NCI-H345 treated with DMSO at 0.1 percent for 48 hours (cell line): ENCODE data around the gene FAM3C.

ENCODE experiments used
- DNase-seq: peaks from one replicate; lab custom pipeline; 2025; ENCODE audit not compliant: unreplicated experiment; lab: John Stamatoyannopoulos, UW

Gene FAM3C

DNA sequence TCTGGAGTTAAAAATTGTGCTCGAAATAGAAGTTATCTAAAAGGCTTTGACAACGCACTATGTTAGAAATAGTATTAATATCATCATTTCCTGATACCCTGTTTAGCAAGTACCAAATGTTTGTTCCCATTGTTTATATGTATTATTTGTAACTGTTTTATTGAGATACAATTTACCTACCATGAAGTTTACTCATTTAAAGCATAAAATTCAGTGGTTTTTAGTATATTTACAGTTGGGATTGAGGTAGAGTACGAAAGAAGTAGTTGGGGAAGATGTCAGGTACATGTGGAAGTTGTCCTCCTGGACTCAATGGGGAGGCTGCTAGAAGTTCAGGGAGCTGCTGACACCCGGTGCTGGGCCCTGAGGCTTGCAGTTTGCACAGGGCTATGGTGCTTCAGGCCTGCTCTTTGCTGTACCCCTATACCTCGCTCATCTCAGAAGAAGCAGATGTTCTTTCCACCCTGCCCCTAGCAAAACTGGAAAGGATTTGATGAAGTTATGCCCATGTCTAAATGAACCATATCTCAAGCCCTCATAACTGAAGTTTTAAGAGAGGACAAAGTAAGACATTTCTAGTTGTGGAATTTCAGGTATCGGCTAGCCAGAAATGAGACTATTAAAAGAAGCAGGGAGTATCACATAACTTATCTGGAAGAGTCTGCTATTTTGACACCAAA, 92.5 kb downstream of the FAM3C start:
- no peak for DNase-seq

DNA sequence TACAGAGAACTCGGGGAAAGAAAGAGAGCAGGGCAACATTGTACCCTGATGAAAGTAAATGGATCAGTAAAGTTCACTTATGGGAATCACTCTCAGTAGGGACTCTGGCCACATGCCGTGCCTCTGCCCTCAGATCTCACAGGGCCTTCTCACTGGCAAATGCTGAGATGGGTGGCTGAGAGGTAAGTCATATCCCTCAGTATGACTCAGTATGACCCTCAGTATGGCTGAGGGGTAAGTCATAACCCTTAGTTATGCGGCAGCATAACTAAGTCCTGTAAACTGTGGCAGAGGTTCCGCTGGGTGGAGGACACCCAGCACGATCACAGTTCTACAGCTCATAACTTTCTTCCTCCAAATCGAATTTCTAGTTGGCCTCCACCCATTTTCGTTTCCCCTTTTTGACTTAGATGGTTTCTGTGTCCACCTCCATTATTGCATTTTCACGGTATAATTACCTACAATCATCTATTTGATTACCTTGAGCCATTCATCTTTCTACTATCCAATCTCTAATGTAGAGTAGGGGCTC, 93.8 kb downstream of the FAM3C start:
- no peak for DNase-seq

DNA sequence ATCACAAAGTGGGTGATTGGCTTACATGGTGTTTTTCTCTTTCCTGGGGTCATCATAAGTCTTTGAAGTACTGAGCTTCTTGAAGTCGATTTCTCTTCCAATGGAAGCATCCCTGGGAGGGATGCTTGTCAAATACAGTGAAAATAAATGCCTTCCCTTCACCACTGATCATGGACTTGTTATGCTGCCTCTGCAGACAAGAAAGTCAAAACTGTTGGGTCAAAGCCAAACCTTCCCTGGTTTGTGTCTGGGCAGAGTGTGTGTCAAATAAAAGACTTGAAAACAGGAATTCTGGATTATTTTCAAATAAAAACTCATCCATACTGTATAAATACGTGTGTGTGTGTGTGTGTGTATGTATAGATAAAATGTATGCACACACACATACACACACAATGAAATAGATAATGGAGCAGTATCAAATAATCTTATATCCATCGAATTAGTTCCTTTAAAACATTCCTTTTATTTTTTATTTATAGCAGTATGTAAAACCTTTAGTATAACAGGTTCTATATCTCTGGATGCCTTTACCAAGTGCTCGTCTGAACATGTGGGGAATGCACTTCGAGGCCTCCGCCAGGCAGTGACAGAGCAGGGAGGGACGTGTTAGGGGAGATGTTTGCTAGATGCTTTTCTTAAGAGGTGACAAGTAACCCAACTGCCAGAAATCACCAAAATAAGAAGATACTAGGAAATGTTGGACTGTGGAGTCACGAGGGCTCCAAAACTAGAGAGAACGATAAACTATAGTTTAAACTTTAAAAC, 94.5 kb downstream of the FAM3C start:
- no peak for DNase-seq

DNA sequence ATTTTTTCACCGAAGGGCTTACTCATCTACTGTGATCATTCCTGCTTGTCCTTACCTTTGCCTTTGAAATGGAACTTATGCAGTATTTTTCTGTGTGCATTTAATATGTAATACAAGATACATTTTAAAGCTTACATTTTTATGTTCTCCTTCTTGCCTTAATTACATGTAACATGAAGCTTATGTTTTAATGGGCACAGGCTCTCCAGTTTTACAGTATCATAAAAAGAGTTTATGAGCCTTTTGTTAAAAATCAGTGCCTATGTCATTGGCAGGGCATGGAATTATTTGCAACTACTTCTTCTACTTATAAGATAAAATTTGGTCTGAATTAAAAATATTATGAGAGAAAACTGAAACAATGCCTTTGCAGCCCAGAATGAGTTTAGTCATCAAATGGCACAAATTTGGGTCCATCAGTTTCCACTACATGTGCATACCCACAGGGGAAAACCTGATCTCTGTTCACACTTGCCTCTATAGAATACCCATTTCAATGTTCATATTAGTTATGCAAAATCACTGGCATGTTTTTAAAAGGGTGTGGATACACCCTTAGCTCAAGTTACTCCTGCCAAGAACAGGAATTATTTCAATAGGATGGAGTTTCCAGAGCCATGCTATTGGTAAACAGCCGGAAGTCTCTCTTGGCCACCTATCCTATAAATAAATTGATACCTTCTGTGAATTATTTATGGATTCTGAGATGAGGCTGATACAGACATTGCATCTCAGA, 95.3 kb downstream of the FAM3C start:
- DNase-seq: no peak
